Testis (tissue), 2 donors: ENCODE data around the gene ATG4B.

Experiments used
- CTCF ChIP-seq, 3 experiments: fragments of 450-650 bp in 2 of 3; fragments of 200-600 bp in 1 of 3; sonication (generic) in 1 of 3; IDR thresholded peaks; one replicate each; pipeline ENCODE4 v1.5.1; 2016 to 2019; ENCODE audit warnings: antibody characterized with exemption in 3 of 3, mild to moderate bottlenecking in 2 of 3, moderate library complexity in 1 of 3
- POLR2A ChIP-seq: fragments of 450-650 bp; IDR thresholded peaks from one replicate; pipeline ENCODE4 v1.6.1; 2017; ENCODE audit warnings: antibody characterized with exemption, mild to moderate bottlenecking, moderate library complexity

GRCh38 chr2:241692448-241692847 is 55.0 kb downstream of the ATG4B start:
- no peak for TF ChIP-seq CTCF (IDR thresholded peaks at IDR 0.05)
- TF ChIP-seq POLR2A, result no peak
